GM19438 (cell line): ENCODE measurements around the gene ALKBH6.
"Not testable (repeated sequence)": the region's sequence is repeated elsewhere in the genome, so short reads cannot be mapped to it uniquely, and the experiment has no call there.

Experiments used
- ATAC-seq: cut with Tn5 transposase; IDR thresholded peaks from one replicate; pipeline ENCODE4 v1.9.1; 2021; ENCODE audit warnings: low read depth; ENCODE audit not compliant: unreplicated experiment

Gene ALKBH6

GRCh38 chr19:36014012-36014924, at the start of gene ALKBH6:
Gene ALKBH6, minus strand, starts transcription at chr19:36014213. Its CDS starts 816 bp downstream, at chr19:36013397.
- peak; percentile 98 for ATAC-seq

GRCh38 chr19:36061367-36061766, 47.4 kb upstream of the ALKBH6 start:
- ATAC-seq = no peak

GRCh38 chr19:36060430-36060829, 46.4 kb upstream of the ALKBH6 start:
- ATAC-seq = no peak

- no peak for ATAC-seq
Observed at GRCh38 chr19:36059180-36059910, 45.3 kb upstream of the ALKBH6 start.

GRCh38 chr19:36058481-36059179, 44.6 kb upstream of the ALKBH6 start:
- no peak for ATAC-seq

GRCh38 chr19:36054733-36055686, 41.0 kb upstream of the ALKBH6 start, which contains the start of gene WDR62:
Gene WDR62, plus strand, starts transcription at chr19:36054897. Its CDS starts 75 bp downstream, at chr19:36054972.
- peak; percentile 74 for ATAC-seq

- ATAC-seq = peak; percentile 77
Observed at GRCh38 chr19:36054119-36054732, 40.2 kb upstream of the ALKBH6 start, which contains the start of gene THAP8. Gene THAP8, minus strand, starts transcription at chr19:36054285. Its CDS starts 68 bp downstream, at chr19:36054217.

- ATAC-seq = no peak
Observed at GRCh38 chr19:36051637-36052036, 37.6 kb upstream of the ALKBH6 start.

GRCh38 chr19:36051236-36051635, 37.2 kb upstream of the ALKBH6 start:
- ATAC-seq = no peak

- no peak for ATAC-seq
Observed at GRCh38 chr19:36049080-36049698, 35.2 kb upstream of the ALKBH6 start.

- ATAC-seq = no peak
Observed at GRCh38 chr19:36047835-36048234, 33.8 kb upstream of the ALKBH6 start.

- no peak for ATAC-seq
Observed at GRCh38 chr19:36046443-36047050, 32.5 kb upstream of the ALKBH6 start.

- ATAC-seq = no peak
Observed at GRCh38 chr19:36043952-36044351, 29.9 kb upstream of the ALKBH6 start.

GRCh38 chr19:36041831-36042230, 27.8 kb upstream of the ALKBH6 start:
- no peak for ATAC-seq

GRCh38 chr19:36041092-36041491, 27.1 kb upstream of the ALKBH6 start:
- not testable (repeated sequence) for ATAC-seq

GRCh38 chr19:36040495-36040894, 26.5 kb upstream of the ALKBH6 start:
- ATAC-seq = no peak

- no peak for ATAC-seq
Observed at GRCh38 chr19:36032251-36033104, 18.5 kb upstream of the ALKBH6 start, which contains the start of gene CLIP3. Gene CLIP3, minus strand, starts transcription at chr19:36032873. Its CDS starts 516 bp downstream, at chr19:36032357.
